Measurements from ENCODE around the gene XPC.

DNA sequence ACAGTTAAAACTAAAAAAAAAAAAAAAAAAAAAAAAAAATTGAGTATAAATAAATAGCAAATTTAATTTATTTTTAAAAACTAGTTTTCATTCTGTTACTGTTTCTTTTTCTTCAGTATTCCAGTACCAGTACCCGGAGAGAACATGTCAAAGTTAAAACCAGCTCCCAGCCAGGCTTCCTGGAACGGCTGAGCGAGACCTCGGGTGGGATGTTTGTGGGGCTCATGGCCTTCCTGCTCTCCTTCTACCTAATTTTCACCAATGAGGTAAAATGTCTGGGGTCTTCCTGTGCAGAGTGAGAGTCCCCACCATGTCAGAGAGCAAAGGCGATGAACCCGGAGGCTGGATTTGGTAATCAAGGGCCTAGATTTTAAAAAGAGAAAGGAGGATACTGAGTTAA lies 49.1 kb downstream of the XPC start:
- TF ChIP-seq POLR2A (IDR thresholded peaks at IDR 0.05) (no peak), POLR2AphosphoS5 (IDR thresholded peaks at IDR 0.05) (no peak)
- TF ChIP-seq, protein P1, sequence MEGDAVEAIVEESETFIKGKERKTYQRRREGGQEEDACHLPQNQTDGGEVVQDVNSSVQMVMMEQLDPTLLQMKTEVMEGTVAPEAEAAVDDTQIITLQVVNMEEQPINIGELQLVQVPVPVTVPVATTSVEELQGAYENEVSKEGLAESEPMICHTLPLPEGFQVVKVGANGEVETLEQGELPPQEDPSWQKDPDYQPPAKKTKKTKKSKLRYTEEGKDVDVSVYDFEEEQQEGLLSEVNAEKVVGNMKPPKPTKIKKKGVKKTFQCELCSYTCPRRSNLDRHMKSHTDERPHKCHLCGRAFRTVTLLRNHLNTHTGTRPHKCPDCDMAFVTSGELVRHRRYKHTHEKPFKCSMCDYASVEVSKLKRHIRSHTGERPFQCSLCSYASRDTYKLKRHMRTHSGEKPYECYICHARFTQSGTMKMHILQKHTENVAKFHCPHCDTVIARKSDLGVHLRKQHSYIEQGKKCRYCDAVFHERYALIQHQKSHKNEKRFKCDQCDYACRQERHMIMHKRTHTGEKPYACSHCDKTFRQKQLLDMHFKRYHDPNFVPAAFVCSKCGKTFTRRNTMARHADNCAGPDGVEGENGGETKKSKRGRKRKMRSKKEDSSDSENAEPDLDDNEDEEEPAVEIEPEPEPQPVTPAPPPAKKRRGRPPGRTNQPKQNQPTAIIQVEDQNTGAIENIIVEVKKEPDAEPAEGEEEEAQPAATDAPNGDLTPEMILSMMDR (IDR thresholded peaks at IDR 0.05), result no peak
